GM18507 (cell line): ENCODE data around the gene OPRD1.
"Not testable (repeated sequence)": the region's sequence is repeated elsewhere in the genome, so short reads cannot be mapped to it uniquely, and the experiment has no call there.

Source experiments
- DNase-seq: peaks from one replicate; pipeline ENCODE4 v3.0.0; 2011; ENCODE audit warnings: low read depth; ENCODE audit not compliant: insufficient read length; ENCODE audit errors: extremely low spot score
- FAIRE-seq: peaks from 2 replicates; lab custom pipeline; 2011; peaks lifted over from hg19 to GRCh38; lab: Jason Lieb, UNC

Gene OPRD1

GRCh38 chr1:28796352-28797211 lies 15.4 kb upstream of the OPRD1 start:
- FAIRE-seq: no peak

GRCh38 chr1:28800324-28800723 lies 11.6 kb upstream of the OPRD1 start:
- FAIRE-seq: no peak
- DNase-seq: no peak

More at GRCh38 chr1:28796352-28797211, 15.4 kb upstream of the OPRD1 start:
- no peak for DNase-seq

GRCh38 chr1:28801461-28801860 lies 10.5 kb upstream of the OPRD1 start:
- DNase-seq (no peak), FAIRE-seq (no peak)

GRCh38 chr1:28803051-28803450 lies 8.9 kb upstream of the OPRD1 start:
- DNase-seq (no peak), FAIRE-seq (no peak)

GRCh38 chr1:28803662-28804061 lies 8.3 kb upstream of the OPRD1 start:
- DNase-seq (no peak), FAIRE-seq (no peak)

GRCh38 chr1:28804071-28804470 lies 7.9 kb upstream of the OPRD1 start:
- no peak for DNase-seq
- FAIRE-seq: no peak

- DNase-seq (no peak), FAIRE-seq (no peak)
These were observed 4.9 kb upstream of the OPRD1 start for GRCh38 chr1:28807046-28807445.

- FAIRE-seq (no peak), DNase-seq (no peak)
These were observed 4.0 kb upstream of the OPRD1 start for GRCh38 chr1:28807986-28808385.

- FAIRE-seq: no peak
- DNase-seq: no peak
These were observed 603 bp upstream of the OPRD1 start for GRCh38 chr1:28811369-28811765.

- no peak for DNase-seq
- no peak for FAIRE-seq
These were observed 899 bp downstream of the OPRD1 start for GRCh38 chr1:28812669-28813468.

GRCh38 chr1:28813931-28814465 lies 2.0 kb downstream of the OPRD1 start:
- FAIRE-seq: no peak
- DNase-seq: no peak

GRCh38 chr1:28815533-28816185 lies 3.7 kb downstream of the OPRD1 start:
- no peak for FAIRE-seq
- no peak for DNase-seq

- DNase-seq (no peak), FAIRE-seq (no peak)
These were observed 5.2 kb downstream of the OPRD1 start for GRCh38 chr1:28817133-28817532.

GRCh38 chr1:28819020-28819419 lies 7.0 kb downstream of the OPRD1 start:
- FAIRE-seq: no peak
- no peak for DNase-seq

GRCh38 chr1:28822799-28823198 lies 10.8 kb downstream of the OPRD1 start:
- FAIRE-seq: no peak
- no peak for DNase-seq

- not testable (repeated sequence) for DNase-seq, FAIRE-seq
These were observed 12.1 kb downstream of the OPRD1 start for GRCh38 chr1:28824061-28824460.

- FAIRE-seq, DNase-seq: not testable (repeated sequence)
These were observed 16.4 kb downstream of the OPRD1 start for GRCh38 chr1:28828227-28828858.

- DNase-seq (no peak), FAIRE-seq (no peak)
These were observed 18.8 kb downstream of the OPRD1 start for GRCh38 chr1:28830814-28831213.

- no peak for DNase-seq
- FAIRE-seq: no peak
These were observed 21.0 kb downstream of the OPRD1 start for GRCh38 chr1:28832966-28833365.
